GM04504 (cell line): ENCODE data around the gene MAMSTR.
"Not testable (repeated sequence)": the region's sequence is repeated elsewhere in the genome, so short reads cannot be mapped to it uniquely, and the experiment has no call there.

ENCODE experiments used
- DNase-seq: peaks from one replicate; pipeline ENCODE4 v3.0.0-alpha.2; 2012; ENCODE audit warnings: low read depth

Gene MAMSTR

DNA sequence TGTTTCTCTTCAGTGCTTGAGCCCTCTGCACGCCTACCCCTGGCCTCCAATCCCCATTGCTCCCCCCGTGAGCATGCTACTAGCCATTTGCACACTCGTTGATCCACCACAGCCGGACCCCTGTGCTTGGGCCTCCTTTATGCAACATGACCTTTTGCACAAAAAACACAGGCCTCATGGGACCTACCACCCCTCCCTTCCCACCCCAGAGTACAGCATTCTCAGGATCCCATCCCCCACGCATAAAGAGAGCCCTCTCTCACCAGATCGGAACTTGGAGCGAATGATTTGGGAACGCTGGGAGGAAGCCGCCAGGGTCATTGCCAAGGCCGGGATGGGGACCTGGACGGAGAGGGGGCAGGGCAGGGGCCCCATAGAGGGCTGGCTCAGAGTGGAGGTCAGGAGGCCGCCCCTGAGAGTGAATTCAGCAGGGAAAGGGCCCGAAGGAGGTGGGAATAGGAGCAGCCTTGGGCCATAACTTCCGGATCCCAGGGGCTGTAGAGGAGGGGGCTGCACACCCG is 754 bp downstream of the MAMSTR start:
- DNase-seq, result no peak

DNA sequence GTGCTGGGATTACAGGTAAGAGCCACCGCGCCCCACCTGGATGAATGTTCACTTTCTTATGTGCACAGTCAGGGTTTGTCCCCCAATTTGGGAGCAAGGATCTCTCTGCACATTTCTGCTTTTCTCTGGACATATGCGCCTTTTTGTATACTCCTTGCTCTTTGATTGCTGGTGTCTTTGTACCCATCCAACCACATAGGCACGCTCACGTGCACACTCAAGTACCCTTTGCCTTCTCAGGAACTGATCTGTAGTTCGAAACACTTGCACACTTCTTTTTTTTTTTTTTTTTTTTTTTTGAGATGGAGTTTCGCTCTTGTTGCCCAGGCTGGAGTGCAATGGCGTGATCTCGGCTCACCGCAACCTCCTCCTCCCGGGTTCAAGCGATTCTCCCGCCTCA is 1.4 kb downstream of the MAMSTR start:
- not testable (repeated sequence) for DNase-seq

DNA sequence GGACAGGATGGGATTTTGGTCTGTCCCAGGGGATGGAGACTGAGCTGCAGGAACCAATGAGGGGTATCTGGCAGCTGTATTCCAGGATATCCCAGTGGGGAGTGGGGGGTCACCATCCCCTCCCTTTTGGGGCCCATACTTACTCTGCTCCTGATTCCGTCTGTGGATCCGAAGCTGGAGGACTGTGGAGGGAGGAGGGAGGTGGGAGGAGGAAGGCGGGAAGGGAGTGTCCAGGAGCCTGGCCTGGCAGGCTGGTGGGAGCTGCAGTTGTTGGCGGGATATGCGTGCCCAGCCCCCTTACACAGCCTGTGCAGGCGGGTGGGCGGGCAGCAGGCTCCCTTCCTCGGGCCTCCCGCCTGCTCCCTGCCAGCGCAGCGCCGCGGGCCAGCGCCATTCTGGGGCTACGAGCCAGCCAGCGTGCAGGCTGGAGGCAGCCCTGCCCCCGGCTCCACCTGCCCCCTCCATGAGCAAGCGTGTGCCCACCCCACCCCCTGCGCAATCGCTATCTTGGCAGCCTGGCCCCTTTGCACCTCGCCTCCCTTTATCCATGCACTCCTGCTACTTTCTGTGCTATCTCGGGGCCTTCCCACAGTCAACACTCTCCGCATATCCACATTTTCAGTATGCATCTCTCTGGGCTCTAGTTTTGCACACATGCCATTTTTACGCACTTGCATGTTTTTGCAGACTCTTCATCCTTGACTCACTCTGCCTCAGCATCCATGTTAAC is 2.8 kb downstream of the MAMSTR start:
- no peak for DNase-seq

DNA sequence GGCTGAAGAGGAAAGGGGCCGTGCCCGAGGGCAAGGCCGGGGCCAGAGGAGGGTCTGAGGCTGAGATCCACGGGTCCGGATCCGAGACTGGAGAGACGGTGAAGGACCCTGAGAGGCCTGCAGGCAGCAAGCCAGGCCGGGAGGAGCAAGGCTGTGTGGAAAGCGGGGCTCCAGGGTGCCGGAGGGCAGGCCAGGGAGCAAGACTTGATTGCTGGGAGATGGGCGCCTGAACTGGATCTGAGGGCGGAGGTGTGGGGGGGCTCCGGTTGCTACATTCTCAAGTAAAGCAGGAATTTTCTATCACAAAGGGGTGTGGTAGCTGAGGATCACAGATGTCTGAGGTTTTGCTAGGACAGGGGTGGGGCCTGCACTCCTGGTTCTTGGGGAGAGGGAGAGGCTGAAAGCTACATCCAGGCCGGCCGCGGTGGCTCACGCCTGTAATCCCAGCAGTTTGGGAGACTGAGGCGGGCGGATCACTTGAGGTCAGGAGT is 3.8 kb downstream of the MAMSTR start:
- no peak for DNase-seq

DNA sequence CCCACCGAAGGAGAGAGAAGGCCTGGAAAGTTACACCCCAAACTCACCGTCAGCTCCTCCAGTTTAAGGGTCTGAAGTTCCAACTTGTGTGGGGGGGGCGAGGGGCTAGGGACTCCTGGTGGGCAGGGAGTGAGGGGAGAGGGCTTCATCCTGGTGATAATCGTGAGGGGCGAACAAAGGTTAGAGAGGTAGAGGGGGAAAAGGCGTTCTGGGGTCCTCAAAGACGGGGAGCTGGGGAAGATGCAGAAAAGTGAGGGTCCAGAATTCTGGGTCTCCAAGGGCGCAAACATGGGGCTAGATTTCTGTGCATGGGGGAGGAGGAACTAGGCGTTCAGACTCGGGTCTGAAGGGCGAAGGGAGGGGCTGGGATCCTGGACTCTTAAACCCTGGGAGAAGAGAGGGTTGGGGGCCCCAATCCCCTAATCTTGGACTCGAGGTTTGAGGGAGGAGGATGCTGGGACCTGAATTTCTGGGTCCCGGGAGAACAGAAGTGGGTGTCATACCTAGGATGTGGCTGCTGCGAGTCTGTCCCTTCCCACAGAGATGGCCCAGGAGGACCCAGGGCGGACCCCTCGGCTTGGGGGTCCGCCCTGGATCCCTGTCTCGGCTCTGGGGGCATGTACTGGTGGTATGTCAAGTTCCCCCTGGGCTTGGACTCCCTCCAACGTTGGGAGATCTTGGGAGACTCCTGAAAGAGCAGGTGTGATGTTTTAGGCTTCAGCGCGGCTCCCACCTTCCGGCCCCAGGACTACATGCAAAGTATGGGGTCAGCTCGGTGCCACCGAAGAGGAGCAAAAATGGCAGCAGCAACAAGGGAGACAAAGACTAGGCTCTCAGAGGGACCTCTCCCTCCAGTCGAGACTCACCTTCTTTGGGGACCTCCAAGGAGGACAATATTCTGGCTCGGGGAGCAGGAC is 4.5 kb downstream of the MAMSTR start:
- no peak for DNase-seq

DNA sequence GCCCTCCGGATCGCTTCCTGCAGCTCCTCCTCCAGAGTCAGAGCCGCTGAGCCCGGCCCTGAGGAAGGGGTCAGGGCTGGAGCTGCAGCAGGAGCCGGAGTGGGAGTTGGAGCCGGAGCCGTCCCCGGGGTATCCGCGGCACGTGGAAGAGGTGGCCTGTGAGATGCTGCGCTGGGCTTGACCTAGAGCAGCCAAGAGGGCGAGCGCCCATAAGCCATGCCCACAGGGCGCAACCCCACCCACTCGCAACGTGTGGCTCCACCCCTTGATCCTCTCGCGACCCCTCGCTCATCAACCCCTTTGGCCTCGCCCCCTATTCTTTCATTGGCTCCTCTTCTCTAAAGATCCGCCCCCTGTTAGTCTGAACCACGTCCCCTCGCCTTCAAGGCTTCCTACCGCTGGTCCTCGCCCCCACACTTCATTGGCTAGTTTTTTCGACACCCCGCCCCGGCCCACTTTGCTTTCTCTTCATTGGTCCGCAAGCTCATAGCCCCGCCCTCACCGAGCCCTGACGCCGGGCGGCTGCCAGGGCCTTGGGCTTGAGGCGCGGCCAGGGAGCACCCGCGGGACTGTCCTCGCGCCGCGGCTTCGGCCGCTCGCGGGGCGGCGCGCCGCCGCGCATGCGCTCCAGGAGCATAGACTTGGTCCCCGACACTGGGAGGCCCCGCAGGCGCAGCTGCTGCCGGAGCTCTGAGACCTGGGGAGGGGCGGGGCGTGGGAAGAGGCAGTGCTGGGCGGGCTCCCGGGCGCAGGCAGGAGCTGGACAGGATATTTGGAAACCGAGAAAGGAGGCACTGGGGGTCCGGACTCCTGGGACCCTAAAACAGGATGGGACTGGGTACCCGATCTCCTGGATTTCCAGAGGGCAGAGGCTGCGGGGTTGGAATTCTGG is 5.4 kb downstream of the MAMSTR start:
- DNase-seq, result peak; percentile 99

DNA sequence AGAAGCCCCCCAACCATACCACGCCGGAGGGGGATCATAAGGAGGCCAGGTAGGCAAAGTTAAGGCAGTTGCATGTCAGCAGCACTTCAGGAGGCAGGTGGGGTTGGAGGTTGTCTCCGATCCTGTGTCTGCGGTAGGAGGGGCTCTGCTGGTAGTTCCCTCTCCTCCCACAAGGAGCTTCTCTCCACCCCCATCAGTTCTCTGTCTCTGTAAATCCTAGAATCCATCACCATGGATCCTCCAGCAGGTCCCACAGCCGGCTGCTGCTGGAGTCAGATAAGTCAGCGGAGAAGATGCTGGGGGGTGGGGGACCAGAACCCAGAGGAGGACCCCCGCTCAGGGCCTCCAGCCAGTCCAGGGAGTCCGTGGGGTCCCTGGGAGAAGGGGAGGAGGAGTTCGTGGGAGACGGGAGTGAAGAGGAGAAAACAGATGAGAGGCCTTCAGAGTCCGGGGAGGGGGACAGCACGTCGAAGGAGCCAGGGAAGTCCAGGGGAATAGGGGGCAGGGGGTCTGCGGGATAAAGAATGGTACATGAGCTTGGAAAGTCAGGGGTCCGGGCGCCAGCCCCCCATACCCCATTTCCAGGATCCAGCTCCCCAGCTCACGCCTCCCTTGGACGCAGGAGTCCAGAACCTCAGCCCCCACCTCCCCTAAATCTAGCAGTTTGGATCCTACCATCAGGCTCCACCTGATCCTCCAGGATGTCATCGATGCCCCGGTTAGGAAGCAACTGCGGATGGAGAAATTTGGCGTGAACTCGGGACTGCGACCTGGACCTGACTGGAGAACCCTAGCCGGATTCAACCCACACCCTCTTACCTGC is 6.3 kb downstream of the MAMSTR start:
- no peak for DNase-seq

DNA sequence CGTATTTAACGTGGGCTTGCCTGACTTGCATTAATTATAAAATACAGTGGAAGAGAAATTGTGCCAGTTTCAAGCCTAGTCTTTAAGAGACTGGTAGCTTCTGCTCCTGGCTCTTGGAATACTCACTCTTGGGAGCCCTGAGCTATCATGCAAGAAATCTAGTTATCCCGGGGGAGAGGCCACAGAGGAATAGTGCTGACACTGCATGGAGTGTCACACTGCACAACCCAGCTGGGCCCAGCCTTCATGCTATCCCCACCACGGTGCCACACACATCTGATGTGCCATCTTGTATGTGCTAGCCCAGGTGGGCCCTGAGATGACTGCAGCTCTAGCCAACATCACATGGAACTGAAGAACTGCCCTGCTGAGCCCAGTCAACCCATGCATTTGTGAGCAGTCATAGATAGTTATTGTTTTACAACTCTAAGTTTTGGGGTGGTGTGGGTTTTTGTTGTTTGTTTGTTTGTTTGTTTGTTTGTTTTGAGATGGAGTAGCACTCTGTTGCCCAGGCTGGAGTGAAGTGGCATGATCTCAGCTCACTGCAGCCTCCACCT is 8.3 kb downstream of the MAMSTR start:
- no peak for DNase-seq

DNA sequence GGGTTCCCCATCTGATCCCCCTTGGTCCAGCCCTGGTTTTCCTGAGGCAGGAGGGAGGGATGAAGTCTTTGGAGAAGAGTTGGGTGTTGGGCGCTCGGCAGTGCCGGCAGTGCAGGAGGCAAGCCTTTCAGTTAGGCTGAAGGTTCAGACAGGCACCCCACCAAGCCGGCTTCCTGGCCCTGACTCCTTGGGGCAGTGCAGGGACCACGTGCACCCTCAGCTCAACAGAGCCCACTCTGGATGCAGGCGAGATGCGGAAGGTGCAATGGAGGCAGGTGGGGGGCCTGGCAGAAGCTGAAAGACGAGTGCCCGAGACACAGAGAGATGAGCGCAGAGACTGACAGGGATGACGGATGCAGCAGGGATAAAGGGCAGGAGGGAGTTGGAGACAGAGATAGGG is 11.1 kb downstream of the MAMSTR start:
- no peak for DNase-seq

DNA sequence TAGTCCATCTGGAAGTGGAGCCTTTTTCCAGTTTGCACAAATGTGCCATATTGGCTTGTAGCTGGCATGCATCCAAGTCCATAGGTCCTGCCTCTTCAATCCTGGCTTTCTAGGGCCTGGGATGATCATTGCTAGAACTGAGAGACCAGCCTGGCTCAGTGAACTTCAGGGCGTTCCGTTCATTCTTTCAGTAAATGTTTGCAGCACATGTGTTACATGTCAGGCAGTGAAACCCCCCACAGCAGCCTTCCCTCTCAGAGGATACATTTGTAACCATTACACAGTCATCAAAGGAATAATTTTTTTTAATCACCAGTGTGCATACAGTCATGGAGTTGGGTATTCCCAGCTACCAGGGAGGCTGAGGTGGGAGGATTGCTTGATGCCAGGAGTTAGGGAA is 14.1 kb downstream of the MAMSTR start:
- DNase-seq, result no peak

DNA sequence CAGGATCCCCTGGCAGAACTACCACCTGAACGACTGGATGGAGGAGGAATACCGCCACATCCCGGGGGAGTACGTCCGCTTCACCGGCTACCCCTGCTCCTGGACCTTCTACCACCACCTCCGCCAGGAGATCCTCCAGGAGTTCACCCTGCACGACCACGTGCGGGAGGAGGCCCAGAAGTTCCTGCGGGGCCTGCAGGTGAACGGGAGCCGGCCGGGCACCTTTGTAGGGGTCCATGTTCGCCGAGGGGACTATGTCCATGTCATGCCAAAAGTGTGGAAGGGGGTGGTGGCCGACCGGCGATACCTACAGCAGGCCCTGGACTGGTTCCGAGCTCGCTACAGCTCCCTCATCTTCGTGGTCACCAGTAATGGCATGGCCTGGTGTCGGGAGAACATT is 16.2 kb downstream of the MAMSTR start:
- DNase-seq, result no peak

DNA sequence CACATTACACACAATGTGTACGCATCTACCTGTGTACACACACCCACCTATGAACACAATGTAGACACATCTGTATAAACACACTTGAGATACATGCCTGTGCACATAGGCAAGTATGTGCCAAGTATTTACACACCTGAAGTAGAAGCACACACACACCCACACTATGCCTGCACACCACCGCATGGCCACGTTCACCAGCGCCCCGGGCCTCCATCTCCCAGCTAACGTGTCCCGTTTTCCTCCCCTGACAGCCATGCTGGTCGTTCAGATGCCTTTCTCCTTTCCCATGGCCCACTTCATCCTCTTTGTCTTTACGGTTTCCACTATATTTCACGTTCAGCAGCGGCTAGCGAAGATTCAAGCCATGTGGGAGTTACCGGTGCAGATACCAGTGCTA is 16.8 kb downstream of the MAMSTR start:
- DNase-seq, result no peak

DNA sequence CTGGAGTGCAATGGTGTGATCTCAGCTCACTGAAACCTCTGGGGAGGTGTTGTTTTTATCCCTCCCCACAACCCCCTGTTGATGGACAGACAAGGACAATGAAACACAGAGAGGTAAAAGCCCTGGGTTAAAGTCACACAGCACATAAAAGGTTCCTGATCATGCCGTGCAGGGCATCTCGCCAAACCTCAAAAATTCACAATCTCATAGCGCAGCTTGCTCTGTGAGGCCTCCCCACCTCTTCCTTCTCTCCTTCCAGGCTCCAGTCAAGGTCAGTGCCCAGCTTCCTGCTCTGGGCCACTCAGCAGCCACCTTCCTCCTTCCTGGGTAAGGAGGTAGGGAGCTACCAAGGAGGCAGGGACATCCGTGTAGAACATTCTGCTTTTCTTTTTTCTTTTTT is 21.5 kb downstream of the MAMSTR start:
- DNase-seq, result peak; percentile 52

DNA sequence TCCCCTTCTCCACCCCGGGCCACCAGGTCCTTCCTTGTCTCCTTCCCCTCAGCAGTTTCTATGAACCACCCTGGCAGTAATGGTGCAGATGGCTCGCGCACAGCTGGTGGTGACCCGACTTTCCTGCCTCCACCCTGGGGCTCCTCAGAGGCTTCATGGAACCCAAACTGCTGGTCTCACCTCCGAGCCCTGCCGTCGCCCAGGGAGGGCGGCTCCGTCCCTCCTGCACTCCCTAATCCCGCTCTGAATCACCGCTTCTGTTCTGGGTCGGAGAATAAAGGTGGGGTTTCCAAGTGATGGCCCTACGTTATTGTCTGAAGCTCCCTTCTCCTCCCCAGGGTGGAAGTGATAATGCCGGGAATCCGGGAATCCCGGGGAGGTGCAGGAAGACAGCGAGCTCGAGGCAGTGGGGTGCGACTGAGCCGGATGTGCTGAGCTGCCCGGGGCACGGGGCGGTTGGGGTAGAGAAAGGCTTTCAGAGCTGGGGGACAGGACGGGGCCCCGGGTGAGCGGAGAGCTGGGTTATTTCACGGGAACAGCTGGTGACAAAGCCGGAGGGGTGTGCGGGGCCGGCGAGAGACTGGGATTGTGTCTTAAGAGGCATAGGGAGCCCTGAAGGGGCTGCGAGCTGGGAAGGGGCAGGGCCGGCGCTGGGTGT is 23.0 kb downstream of the MAMSTR start:
- DNase-seq, result no peak

DNA sequence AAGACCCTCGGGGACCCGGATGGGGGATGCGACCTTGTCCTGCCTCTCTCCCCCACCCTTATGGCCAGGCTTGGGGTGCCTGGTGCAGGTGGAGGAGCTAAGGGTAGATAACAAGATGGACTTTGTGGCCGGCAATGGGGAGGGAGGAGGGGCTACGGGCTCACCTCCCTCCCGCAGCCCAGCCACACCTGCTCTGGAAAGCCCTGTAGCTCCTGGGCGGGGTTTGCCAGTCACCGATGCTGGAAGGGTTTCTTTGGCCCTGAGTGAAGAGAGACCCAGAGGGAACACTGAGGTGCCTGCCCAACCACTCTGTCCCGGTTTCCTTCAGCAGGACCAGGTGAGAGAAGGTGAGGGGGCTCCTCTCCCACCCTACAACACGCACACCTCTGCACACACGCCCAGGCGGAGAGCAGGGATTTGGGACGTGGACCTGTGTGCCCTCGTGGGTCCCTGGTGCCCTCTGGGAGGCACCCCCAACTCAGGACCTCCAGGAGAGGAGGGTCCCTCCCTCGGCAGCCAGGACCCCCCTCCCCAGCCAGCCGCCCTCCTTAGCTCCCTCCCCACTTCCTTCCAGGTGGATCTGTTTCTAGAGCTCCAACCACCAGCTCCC is 23.7 kb downstream of the MAMSTR start, which contains the start of gene FUT2:
TSS of gene FUT2 (plus strand) at position 229 of the 610 bp plus-strand sequence. CDS start 6,986 bp downstream, outside the sequence.
- DNase-seq, result no peak

DNA sequence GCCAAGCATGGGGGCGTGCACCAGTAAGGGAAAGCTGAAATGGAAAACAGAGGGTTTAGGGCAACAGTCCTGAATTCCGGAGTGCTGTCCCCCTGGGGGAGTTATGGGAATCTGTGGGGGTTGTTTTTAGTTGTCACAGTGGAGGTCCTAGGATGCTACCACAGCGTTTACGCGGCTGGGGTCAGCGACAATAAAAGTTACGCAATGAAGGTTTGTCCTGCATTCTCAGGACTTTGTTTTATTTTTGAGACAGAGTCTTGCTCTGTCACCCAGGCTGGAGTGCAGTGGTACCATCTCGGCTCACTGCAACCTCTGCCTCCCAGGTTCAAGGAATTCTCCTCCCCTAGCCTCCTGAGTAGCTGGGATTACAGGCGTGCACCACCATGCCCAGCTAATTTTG is 25.9 kb downstream of the MAMSTR start:
- DNase-seq, result not testable (repeated sequence)

DNA sequence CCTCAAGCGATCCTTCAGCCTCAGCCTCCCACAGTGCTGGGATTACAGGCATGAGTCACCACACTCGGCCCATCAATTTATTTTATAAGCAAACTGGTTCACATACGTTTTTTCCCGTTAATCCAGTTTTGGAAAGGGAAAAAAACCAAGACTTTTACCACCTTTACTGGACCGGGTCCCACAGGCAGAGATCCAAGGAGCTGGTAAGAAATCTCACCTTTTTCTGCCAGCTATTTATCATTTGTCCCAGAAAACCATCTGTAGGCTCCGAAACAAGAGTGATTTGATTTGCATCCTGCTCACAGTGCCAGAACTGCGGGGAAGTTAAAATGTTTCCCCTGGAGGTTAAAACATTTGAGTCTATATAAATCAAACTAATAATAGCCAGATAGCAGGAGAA is 30.1 kb downstream of the MAMSTR start:
- no peak for DNase-seq

DNA sequence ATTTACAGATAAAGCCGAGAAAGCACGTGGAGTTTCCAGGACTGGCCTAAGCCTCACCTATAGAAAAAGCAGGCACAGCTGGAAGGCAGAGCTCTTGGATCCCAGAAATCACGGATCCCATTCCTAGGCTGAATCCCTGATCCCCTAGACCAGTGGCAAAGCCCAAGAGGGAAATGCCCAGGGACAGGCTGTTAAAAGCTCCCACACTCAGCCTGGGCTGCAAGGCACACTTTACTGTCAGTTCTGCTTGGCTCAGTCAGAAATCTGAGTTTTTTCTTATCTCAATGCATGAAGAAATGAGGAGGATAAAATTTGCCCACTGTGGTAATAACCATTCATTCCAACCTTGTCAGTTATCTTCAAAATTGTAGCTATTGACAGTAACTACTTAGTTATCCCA is 31.7 kb downstream of the MAMSTR start:
- DNase-seq, result no peak

DNA sequence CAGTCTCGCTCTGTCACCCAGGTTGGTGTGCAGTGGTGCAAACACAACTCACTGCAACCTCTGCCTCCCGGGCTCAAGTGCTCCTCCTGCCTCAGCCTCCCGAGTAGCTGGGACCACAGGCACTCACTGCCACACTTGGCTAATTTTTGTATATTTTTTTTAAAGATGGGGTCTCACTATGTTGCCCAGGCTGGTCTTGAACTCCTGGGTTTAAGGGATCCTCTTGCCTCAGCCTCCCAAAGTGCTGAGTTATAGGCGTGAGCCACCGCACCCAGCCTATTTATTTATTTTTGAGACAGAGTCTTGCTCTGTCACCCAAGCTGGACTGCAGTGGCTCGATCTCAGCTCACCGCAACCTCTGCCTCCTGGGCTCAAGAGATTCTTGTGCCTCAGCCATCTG is 32.9 kb downstream of the MAMSTR start:
- DNase-seq, result not testable (repeated sequence)

DNA sequence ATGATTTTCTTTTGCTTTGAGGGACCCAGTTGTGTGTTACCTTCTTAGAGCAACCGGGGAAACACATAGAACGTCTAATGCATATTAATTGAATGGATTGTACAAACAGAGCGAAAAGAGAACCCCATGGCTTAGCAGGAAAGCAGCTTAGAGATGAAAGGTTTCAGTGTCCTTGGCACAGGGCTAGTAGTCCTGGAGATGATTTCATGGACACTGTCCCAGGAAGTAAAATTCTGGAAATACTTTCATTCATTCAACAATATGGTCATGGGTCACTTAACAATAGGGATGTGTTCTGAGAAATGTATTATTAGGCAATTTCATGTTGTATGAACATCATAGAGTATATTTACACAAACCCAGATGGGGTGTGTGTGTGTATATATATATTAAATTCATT is 33.4 kb downstream of the MAMSTR start:
- no peak for DNase-seq
